NB4 (cell line): Measurements from ENCODE around the gene CTDNEP1.

ENCODE experiments used
- DNase-seq: peaks from one replicate; pipeline ENCODE4 v3.0.0; 2010; ENCODE audit warnings: low read depth
- H3K4me3 ChIP-seq: one replicate; pipeline ENCODE4 v1.5.1; 2011; ENCODE audit warnings: mild to moderate bottlenecking, low read depth, low read length, moderate library complexity
- MYC ChIP-seq: IDR thresholded peaks from 2 replicates; pipeline ENCODE4 v1.6.1; 2011; ENCODE audit warnings: low read depth, low read length
- POLR2A ChIP-seq: IDR thresholded peaks from 2 replicates; pipeline ENCODE4 v1.6.1; 2011; ENCODE audit warnings: mild to moderate bottlenecking; ENCODE audit not compliant: insufficient read length; ENCODE audit errors: extremely low read depth
- TF ChIP-seq, protein P1 (sequence below): IDR thresholded peaks from 2 replicates; pipeline ENCODE4 v1.6.1; 2011; ENCODE audit warnings: low read depth, low read length
- TF ChIP-seq, protein P2 (sequence below): IDR thresholded peaks from one replicate; pipeline ENCODE4 v1.5.1; 2012; ENCODE audit warnings: low read depth, low read length

Gene CTDNEP1

DNA sequence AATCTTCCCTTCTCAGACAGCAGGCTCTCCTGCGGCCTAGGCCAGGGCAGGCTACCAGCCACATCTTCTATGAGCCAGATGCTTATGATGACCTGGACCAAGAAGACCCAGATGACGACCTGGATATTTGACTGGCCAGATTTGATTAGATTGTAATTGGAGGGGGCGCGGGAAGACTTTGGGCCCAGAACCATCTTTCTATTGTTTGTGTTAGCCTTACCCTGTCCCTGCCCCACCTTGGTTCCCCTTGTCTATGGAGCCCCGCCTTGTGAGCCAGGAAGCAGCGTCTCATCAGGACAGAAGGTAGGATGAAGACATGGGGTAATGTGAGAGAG, 8.0 kb upstream of the CTDNEP1 start:
- TF ChIP-seq, protein P1, sequence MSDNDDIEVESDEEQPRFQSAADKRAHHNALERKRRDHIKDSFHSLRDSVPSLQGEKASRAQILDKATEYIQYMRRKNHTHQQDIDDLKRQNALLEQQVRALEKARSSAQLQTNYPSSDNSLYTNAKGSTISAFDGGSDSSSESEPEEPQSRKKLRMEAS = no peak
- TF ChIP-seq POLR2A = no peak
- TF ChIP-seq, protein P2, sequence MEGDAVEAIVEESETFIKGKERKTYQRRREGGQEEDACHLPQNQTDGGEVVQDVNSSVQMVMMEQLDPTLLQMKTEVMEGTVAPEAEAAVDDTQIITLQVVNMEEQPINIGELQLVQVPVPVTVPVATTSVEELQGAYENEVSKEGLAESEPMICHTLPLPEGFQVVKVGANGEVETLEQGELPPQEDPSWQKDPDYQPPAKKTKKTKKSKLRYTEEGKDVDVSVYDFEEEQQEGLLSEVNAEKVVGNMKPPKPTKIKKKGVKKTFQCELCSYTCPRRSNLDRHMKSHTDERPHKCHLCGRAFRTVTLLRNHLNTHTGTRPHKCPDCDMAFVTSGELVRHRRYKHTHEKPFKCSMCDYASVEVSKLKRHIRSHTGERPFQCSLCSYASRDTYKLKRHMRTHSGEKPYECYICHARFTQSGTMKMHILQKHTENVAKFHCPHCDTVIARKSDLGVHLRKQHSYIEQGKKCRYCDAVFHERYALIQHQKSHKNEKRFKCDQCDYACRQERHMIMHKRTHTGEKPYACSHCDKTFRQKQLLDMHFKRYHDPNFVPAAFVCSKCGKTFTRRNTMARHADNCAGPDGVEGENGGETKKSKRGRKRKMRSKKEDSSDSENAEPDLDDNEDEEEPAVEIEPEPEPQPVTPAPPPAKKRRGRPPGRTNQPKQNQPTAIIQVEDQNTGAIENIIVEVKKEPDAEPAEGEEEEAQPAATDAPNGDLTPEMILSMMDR = no peak
- no peak for TF ChIP-seq MYC
- H3K4me3 ChIP-seq = no peak overlapping the region
- DNase-seq = no peak

DNA sequence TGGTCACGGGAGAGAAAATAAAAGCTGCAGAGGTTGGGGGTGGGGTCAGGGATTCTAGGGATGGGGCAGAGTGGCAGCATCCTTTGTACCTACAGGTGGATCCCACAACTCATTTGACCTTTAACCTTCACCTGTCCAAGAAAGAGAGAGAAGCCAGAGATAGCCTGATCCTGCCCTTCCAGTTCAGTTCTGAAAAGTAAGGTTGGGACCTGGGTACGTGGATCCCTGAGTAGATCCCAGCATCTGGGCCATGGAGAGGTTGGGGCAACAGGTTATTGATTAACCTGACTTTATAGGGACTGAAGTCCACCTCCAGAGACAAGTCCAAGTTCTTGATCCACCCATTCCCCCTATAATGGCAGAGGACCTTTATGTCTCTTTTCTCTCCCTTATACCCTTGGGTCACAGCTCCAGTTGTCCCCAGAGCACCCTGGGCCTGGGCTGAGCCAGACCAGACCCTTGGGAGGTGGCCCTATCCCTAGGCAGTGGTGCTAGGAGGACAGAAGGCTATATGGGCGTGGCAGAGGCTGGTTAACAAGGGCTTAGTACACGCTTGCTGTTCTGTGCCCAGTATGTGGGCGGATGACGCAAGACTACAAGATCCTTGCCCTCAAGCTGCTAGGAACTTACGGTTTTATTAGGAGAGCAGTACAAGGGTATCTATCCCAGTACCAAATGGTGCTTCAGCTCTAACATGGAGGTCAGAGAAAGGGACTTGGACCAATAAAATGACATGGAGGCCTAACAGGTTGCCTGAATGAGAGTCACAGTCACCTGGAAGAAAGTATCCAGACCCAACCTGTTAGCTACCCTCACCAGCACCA, 7.4 kb upstream of the CTDNEP1 start:
- DNase-seq = peak; percentile 80
- TF ChIP-seq, protein P1 = no peak
- TF ChIP-seq POLR2A = no peak
- 0 out of 2 replicates have a peak, but pooled peaks have one; percentile 20 for TF ChIP-seq MYC
- TF ChIP-seq, protein P2 = no peak
- no peak overlapping the region for H3K4me3 ChIP-seq

DNA sequence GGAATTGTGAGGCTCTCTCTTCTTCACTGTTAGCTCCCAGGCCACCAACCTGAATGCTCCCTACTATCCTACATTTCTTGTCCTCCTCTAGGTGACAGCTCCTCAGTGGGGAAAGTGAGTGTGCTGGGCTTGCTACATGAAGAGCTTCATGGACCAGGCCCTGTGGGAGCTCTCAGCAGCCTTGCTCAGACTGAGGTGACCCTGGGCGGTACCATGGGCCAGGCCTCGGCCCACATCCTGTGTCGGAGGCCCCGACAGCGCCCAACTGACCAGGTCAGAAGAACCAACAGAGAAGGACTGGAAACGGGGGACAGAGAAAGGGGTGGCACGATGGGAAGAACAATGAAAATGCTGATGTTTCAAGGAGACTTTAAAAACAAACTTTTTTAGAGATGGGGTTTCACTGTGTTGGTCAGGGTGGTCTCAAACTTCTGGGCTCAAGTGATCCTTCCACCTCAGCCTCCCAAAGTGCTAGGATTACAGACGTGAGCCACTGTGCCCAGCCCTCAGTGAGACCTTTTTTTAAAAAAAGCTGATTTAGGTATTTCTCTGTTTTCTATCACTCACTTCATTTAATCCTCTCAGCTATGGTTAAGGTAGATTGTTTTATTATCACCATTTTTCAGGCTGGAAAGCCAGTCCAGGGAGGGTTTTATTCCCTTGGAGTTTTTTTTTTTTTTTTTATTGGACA, 5.4 kb upstream of the CTDNEP1 start:
- no peak overlapping the region for H3K4me3 ChIP-seq
- TF ChIP-seq, protein P2 = no peak
- TF ChIP-seq, protein P1 = no peak
- TF ChIP-seq POLR2A (no peak), MYC (no peak)
- no peak for DNase-seq

DNA sequence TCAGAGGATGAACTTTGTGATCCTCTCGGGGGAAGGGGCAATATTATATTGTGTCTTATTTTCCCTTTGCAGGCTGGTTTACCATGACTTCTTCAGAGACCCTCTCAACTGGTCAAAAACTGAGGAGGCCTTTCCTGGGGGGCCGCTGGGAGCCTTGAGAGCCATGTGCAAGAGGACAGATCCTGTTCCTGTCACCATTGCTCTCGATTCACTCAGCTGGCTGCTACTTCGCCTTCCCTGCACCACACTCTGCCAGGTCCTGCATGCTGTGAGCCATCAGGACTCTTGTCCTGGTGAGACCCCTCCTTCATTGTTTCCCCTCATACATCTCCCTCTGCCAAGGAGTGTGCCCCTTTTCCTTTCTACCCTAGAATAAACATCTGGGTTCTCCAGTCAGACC, 3.0 kb upstream of the CTDNEP1 start:
- H3K4me3 ChIP-seq = no peak overlapping the region
- TF ChIP-seq, protein P1 = no peak
- TF ChIP-seq POLR2A (no peak), MYC (no peak)
- TF ChIP-seq, protein P2 = no peak
- no peak for DNase-seq

DNA sequence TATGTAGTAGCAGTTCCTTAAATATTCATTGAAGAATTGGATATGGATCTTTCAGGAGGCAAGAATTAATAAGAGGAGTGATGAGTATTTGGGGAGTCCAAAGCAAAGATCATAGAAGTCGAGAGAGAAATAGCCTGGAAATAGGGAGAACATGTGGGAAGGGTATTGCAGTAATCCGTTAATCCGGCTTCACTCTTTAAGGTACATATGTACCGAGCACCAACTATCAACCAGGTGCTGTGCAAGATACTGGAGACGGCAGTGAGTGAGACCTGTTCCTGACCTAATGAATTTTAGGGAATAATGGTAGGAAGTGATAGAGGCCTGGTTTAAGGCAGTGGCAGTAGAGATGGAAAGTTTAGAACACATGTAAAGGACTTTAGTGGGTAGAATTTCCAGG, 1.5 kb upstream of the CTDNEP1 start:
- no peak for DNase-seq
- TF ChIP-seq, protein P1 = no peak
- no peak for TF ChIP-seq POLR2A
- TF ChIP-seq, protein P2 = no peak
- TF ChIP-seq MYC = no peak
- peak overlapping the region; percentile 93 for H3K4me3 ChIP-seq
